Measurements from ENCODE around the gene TMX3. TPM values are rescaled to one million over a fixed set of nuclear protein-coding genes. Genes with fewer than 3 reads are reported as not detected.

TMX3 gene
- polyA plus RNA-seq, 1 donor from 2014 or later: 158 TPM

GRCh38 chr18:68742206-68742605, 27.3 kb upstream of the TMX3 start:
- Histone ChIP-seq H3K79me2 (replicated peaks; ENCODE audit: insufficient read depth, low read length) (no peaks in the 10 kb centered on the region), H3K36me3 (ENCODE audit: insufficient read depth, low read length) (no peaks in the 10 kb centered on the region), H3K9me3 (ENCODE audit: low read length) (no peaks in the 10 kb centered on the region), H2AFZ (ENCODE audit: low read depth, low read length) (no peak overlapping the region), H3K4me3 (ENCODE audit: low read length) (no peak overlapping the region), H3K27ac (ENCODE audit: low read length) (no peak overlapping the region), H3K9me2 (ENCODE audit: insufficient read depth, low read length) (no peaks in the 10 kb centered on the region), H3K9ac (ENCODE audit: low read length) (no peak overlapping the region), H3K4me2 (ENCODE audit: low read length) (no peak overlapping the region), H3F3A (ENCODE audit: insufficient read depth, low read length, poor library complexity, severe bottlenecking) (no peaks in the 10 kb centered on the region), H4K20me1 (ENCODE audit: insufficient read depth) (no peaks in the 10 kb centered on the region), H3K27me3 (ENCODE audit: insufficient read depth, low read depth, low read length) (no peaks in the 10 kb centered on the region)
- TF ChIP-seq REST (IDR thresholded peaks at IDR 0.05; ENCODE audit: borderline replicate concordance) (no peak), EZH2 (IDR thresholded peaks at IDR 0.05; ENCODE audit: borderline replicate concordance, insufficient read depth, low read length, poor library complexity, severe bottlenecking) (no peak), SMC3 (conservative IDR thresholded peaks at IDR 0.05; ENCODE audit: poor library complexity) (no peak), EP300 (conservative IDR thresholded peaks at IDR 0.05; ENCODE audit: poor library complexity, severe bottlenecking) (no peak), RAD21 (conservative IDR thresholded peaks at IDR 0.05) (no peak), TAF1 (IDR thresholded peaks at IDR 0.05; ENCODE audit: low read depth) (no peak), POLR2AphosphoS5 (IDR thresholded peaks at IDR 0.05) (no peak), CTCF (IDR thresholded peaks at IDR 0.05; ENCODE audit: poor library complexity, severe bottlenecking) (no peak), MXI1 (conservative IDR thresholded peaks at IDR 0.05; ENCODE audit: poor library complexity, severe bottlenecking) (no peak)

GRCh38 chr18:68740966-68741365, 26.1 kb upstream of the TMX3 start:
- no peaks in the 10 kb centered on the region for H3K36me3 ChIP-seq (ENCODE audit: insufficient read depth, low read length)
- no peak overlapping the region for H2AFZ ChIP-seq (ENCODE audit: low read depth, low read length)
- H3K27me3 ChIP-seq (ENCODE audit: insufficient read depth, low read depth, low read length): no peaks in the 10 kb centered on the region
- H3K9me3 ChIP-seq (ENCODE audit: low read length): no peaks in the 10 kb centered on the region
- no peak overlapping the region for H3K27ac ChIP-seq (ENCODE audit: low read length)
- H3K9ac ChIP-seq (ENCODE audit: low read length): no peak overlapping the region
- H3K4me3 ChIP-seq (ENCODE audit: low read length): no peak overlapping the region
- TF ChIP-seq SMC3 (conservative IDR thresholded peaks at IDR 0.05; ENCODE audit: poor library complexity): no peak
- TF ChIP-seq MXI1 (conservative IDR thresholded peaks at IDR 0.05; ENCODE audit: poor library complexity, severe bottlenecking): no peak
- no peak for TF ChIP-seq EZH2 (IDR thresholded peaks at IDR 0.05; ENCODE audit: borderline replicate concordance, insufficient read depth, low read length, poor library complexity, severe bottlenecking)
- no peaks in the 10 kb centered on the region for H3K9me2 ChIP-seq (ENCODE audit: insufficient read depth, low read length)
- no peak overlapping the region for H3K4me2 ChIP-seq (ENCODE audit: low read length)
- no peaks in the 10 kb centered on the region for H3F3A ChIP-seq (ENCODE audit: insufficient read depth, low read length, poor library complexity, severe bottlenecking)
- H4K20me1 ChIP-seq (ENCODE audit: insufficient read depth): no peaks in the 10 kb centered on the region
- H3K79me2 ChIP-seq (replicated peaks; ENCODE audit: insufficient read depth, low read length): no peaks in the 10 kb centered on the region
